HG03469 (cell line): ENCODE measurements around the gene PCSK5.
"Not testable (repeated sequence)": the region's sequence is repeated elsewhere in the genome, so short reads cannot be mapped to it uniquely, and the experiment has no call there.

Experiments
- ATAC-seq: cut with Tn5 transposase; IDR thresholded peaks from one replicate; pipeline ENCODE4 v1.9.1; 2021; ENCODE audit warnings: mild to moderate bottlenecking, moderate library complexity, moderate number of reproducible peaks; ENCODE audit not compliant: unreplicated experiment

Gene PCSK5

GRCh38 chr9:75962013-75962661, 71.7 kb downstream of the PCSK5 start:
- no peak for ATAC-seq

GRCh38 chr9:75962662-75963036, 72.2 kb downstream of the PCSK5 start:
- ATAC-seq, result no peak

GRCh38 chr9:75963321-75963720, 72.8 kb downstream of the PCSK5 start:
- not testable (repeated sequence) for ATAC-seq

DNA sequence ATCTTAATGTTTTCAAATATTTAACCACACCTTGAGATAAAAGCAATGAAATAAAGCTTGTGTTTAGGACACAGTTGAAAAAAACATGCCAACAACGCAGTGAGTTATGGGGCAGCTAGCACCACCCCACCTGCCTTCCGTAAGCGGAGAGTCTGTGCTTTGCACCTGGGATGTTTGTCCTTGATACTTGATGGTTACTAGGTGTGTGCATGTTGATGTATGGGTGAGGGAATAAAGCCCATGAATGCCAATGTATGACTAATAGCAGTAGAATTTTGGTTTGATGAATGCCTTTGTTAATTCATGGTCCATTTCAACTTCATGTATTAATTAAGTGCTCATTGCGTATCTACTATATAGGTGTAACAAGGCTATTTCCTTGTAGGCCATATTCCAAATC, 74.0 kb downstream of the PCSK5 start:
- no peak for ATAC-seq

- no peak for ATAC-seq
These were observed 74.8 kb downstream of the PCSK5 start for GRCh38 chr9:75965231-75965630.

- ATAC-seq, result no peak
These were observed 77.1 kb downstream of the PCSK5 start for GRCh38 chr9:75967556-75967955.

DNA sequence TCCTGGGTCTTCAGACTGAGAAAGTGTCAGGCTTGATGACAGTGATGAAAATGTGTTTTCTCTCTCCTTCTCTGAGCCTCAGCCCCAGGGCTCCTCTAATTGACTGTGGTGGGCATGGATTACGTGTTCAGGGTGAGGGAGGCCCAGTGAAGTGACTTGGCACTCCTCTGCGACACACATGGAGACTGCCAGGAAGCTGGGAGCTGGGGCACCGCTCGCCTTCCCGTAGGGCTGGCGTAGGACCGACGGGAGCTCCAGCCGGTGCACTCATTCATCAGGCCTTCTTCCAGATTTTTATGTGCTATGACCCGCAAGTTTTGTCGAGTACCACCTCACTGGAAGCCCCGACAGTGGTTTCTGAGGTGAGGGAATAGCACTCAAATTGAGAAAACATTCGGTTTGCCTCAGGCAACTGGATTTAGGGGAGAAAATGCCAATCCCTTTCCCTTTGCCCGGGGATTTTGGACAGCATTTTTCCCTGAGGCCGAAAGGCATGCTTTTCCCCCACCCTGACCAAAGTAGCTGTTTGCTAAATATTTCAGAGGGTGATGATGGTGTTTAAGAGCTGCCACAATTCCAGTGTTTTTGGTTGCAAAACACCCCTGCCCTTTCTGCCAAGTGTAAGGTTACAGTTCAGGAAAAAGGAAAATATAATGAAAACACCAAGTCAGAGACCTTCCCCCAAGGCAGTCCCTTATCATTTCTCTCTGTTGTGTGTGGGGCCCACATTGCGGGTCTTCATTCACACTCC, 83.7 kb downstream of the PCSK5 start:
- no peak for ATAC-seq

- ATAC-seq, result no peak
These were observed 84.6 kb downstream of the PCSK5 start for GRCh38 chr9:75975071-75975470.

DNA sequence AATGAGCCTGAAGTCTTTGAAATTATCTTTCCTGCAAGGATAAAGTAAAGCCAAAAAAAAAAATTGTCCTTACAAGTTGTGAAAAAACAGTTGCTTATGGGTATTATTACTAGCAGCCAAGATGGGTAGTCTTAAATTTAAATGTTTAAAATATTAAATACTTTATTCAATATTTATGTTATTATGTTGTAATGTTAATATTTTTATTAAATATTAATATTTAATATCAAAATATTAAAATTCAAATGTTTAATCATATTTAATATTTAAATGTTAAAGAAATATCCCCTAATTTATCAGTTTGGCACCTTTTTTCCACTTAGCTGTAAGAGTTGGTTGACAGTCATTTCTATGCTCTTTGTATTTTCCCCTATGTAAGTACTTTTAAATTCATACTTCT, 86.1 kb downstream of the PCSK5 start:
- no peak for ATAC-seq

DNA sequence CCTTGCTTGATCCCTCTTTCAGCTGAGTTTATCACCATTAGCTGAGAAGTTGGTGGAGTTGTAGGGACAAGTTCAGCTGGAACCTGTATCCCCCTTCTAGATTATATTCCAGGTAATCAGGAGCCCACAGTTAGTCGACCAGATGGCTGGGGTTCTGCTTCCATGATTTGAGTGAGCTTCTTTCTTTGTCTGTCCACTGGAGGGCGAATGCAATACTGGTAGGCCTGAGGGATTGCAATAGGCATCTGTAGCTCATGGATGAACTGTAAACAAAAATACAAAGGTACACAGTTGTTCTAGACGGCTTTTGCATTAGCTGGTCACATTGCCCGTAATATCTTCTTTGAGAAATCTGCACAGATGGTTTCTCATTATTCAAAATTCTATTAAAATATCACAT, 88.9 kb downstream of the PCSK5 start:
- no peak for ATAC-seq

DNA sequence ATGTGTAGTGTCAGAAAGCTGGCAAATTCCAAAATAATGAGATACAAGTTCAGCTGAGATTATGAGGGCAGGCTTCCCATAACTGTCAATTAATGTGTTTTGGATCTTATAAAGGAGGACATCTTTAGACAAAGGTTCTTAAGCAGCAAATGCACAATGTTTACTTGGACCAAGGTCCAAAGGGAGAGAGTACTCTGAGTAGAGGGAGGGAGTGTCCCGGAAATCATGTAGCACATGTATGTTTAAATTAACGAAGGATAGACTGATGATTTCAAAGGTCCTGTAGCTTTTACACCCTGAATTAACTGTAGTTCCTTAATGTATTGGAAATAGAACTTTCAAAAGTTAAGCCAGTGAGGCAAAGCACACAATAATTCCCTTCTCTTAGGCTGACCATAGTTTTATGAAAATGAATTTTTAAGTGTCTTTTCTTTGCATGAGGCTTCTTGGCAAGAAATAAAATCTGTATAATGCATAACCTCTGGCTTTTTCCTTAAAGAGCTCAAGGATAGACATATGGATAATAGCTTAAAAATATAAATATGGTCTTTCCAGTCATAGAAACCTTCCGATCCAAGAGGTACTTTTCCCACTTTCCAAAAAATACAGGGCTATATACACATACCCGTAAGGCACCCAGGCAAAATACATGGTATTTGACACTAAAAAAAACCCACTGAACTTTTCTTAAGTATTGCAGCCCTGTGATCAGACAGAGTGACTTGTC, 93.0 kb downstream of the PCSK5 start:
- ATAC-seq, result no peak

DNA sequence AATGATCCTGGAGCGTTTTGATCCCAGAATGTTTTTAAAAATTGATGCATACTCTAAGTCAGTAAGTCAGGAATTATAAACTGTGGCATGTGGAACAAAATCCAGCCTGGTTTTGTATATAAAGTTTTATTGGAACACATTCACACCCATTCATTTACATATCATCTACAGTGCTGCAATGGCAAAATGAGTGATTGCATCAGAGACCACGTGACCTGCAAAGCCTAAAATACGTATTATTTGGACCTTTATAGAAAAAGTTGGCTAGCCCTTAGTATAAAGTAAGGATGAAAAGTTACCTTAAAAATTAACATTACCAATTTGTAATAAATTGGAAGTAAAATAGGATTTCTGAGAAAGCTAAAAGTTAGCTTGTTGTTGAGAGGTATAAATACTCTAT, 95.0 kb downstream of the PCSK5 start:
- no peak for ATAC-seq

GRCh38 chr9:75988663-75989062, 98.2 kb downstream of the PCSK5 start:
- ATAC-seq, result no peak

- no peak for ATAC-seq
These were observed 99.7 kb downstream of the PCSK5 start for GRCh38 chr9:75990156-75990555.

DNA sequence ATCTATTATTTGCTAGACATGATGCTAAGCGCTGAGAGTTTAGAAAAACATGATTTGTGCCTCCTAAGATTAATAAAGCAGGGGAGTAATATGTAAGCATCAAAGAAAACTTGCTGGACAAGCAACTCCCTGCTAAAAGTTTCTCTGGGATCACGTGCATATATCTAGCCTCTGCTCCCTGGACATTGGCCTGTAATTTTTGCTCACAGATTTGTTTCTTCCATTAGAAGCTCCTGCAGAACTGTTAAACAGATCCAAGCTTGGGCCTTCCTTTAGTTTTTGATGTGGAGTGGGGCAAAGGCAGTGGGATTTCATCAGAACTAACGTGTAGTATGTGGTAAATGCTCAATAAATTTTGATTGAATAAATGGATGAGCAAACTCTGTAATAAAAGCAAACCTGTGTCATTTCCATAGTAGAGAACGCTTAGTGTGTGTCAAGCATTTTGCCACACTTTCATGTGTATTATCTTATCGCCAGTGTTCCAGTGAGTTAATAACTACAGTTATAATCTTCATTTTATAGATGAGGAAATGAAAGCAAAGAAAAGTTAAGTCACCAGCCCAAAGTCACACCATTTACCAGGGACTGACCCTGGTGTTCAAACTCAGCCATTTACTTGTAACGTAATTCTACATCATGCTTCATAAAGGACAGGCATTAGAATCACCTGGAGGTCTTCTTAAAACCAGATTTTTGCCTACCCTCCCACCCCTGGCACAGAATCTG, 100.3 kb downstream of the PCSK5 start:
- ATAC-seq, result no peak

GRCh38 chr9:75992482-75993206, 102.2 kb downstream of the PCSK5 start:
- no peak for ATAC-seq

DNA sequence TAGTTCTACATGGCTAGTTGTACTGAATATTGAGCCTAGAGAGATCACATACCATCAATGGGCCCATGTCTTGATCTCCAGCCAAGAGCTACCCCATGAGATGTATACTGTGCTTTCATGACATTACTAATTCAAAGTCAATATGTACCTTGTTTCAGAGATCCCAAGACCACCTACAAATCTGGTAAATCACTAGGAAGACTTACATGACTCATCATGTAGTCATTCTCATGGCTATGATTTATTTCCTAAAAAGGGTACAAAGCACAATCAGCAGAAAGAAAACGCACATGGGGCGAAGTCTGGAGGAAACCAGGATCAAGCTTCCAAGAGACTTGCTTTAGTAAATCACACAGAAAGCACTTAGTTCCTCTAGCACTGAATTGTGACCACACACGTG, 103.0 kb downstream of the PCSK5 start:
- no peak for ATAC-seq

- ATAC-seq, result no peak
These were observed 104.6 kb downstream of the PCSK5 start for GRCh38 chr9:75995066-75995465.

DNA sequence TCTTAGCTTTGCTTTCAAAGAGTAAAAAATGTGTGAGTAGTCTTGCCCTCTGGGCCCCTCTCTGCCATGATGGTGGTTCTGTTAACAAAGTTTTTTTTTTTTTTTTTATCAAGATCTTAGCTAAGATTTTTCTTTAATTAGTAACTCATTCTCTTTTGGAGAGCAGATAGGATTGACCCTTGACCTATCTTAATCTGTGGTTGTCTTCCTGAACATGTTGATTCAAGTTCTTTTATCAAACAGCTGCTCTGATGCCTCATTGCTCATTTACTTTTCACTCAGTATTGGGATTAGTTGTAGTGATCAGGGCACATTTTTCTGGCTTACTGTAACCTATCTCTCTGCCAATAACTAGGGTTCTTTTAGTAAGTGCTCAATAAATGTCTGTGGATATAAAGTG, 106.3 kb downstream of the PCSK5 start:
- ATAC-seq, result no peak

DNA sequence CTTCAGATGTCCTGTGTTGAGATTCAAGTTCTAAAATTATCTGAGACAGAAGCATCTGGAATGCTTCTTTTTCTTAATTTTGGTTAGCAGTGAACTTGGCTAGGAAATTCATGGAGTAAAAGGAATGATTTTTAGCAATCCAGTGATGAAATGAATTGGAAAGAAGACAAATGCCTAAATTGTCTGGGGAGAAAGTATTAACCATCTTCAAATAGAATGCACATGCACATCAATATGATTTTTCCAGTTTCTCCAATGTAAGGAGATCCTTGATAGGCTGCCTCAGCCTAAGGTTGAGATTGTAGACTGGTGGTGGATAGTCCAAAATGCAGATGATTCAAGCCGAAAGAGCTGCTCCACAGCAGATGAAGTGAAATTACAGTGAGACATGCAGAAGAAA, 106.7 kb downstream of the PCSK5 start:
- ATAC-seq, result no peak
